ENCODE results near the gene RAC3. TPM values are rescaled to one million over a fixed set of nuclear protein-coding genes. Genes with fewer than 3 reads are reported as not detected.

Gene RAC3
- total RNA-seq, 1 donor from 2014 or later, result 41.3 TPM

DNA sequence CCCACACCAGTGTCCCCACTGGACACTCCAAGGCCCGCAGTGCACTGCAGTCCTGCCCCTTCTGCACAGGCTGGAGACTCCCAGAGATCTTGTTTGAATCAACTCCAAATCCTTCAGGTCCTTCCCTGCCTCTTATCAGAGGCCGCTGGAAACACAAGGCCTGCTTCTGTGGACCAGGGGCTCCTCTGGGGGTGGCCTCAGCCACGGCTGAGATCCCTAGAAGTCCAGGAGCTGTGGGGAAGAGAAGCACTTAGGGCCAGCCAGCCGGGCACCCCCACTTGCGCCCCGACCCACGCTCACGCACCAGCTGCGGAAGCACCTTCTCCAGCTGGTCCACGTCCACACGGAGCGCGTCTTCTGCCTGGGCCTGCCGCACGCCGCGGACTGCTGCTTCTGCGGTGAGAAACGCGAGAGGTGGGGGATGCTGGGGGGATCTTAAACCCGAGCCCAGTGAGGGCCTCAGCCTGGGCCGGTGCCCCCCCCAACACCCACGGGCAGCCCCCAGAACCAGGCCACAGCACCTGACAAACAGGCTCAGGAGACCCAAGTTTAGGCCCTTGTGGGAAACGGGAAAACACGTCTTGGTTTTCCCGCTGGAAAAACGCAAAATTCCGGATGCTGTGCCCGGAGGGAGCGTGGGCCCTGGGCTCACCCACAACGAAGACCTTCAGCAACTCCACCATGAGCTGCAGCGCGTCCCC lies 12.3 kb upstream of the RAC3 start:
- Mint-ChIP-seq H3K4me3 (ENCODE audit: unreplicated experiment) (no peak overlapping the region), H3K36me3 (ENCODE audit: low read depth, unreplicated experiment) (no peaks in the 10 kb centered on the region), H3K27me3 (ENCODE audit: low read depth, unreplicated experiment) (no peaks in the 10 kb centered on the region), H3K27ac (ENCODE audit: unreplicated experiment) (no peak overlapping the region), H3K9me3 (ENCODE audit: unreplicated experiment) (no peaks in the 10 kb centered on the region), H3K4me1 (ENCODE audit: low read depth, unreplicated experiment) (no peaks in the 10 kb centered on the region)
- Histone ChIP-seq H4K20me1 (ENCODE audit: insufficient read depth, low read length) (peaks cover 27% of the 10 kb centered on the region), H2AFZ (ENCODE audit: low read depth, low read length) (no peak overlapping the region), H3K9me3 (ENCODE audit: insufficient read depth, low read depth, low read length) (no peaks in the 10 kb centered on the region), H3K4me3 (ENCODE audit: insufficient read depth, low read depth, low read length) (no peak overlapping the region), H3K9ac (ENCODE audit: low read length) (no peak overlapping the region), H3K4me1 (ENCODE audit: insufficient read depth, low read length) (peaks cover 22% of the 10 kb centered on the region), H3K4me2 (ENCODE audit: low read length) (no peak overlapping the region), H3K79me2 (ENCODE audit: insufficient read depth, low read length) (peaks cover 15% of the 10 kb centered on the region), H3K27me3 (ENCODE audit: insufficient read depth, low read length) (no peaks in the 10 kb centered on the region), H3K27ac (ENCODE audit: low read depth, low read length) (no peak overlapping the region), H3K36me3 (ENCODE audit: insufficient read depth, low read length) (no peaks in the 10 kb centered on the region)
- no peak for FAIRE-seq
- no peak for TF ChIP-seq CTCF (IDR thresholded peaks at IDR 0.05; ENCODE audit: insufficient read depth, low read depth, low read length)
- TF ChIP-seq EZH2 (IDR thresholded peaks at IDR 0.05; ENCODE audit: insufficient read depth, low read length), result no peak
- DNase-seq (ENCODE audit: low read depth), result no peak

- no peaks in the 10 kb centered on the region for H3K9me3 ChIP-seq (ENCODE audit: insufficient read depth, low read depth, low read length)
- no peaks in the 10 kb centered on the region for H3K36me3 ChIP-seq (ENCODE audit: insufficient read depth, low read length)
- H3K9me3 Mint-ChIP-seq (ENCODE audit: unreplicated experiment), result no peaks in the 10 kb centered on the region
- H3K4me1 ChIP-seq (ENCODE audit: insufficient read depth, low read length), result peaks cover 23% of the 10 kb centered on the region
- peaks cover 15% of the 10 kb centered on the region for H3K79me2 ChIP-seq (ENCODE audit: insufficient read depth, low read length)
- no peaks in the 10 kb centered on the region for H3K36me3 Mint-ChIP-seq (ENCODE audit: low read depth, unreplicated experiment)
- H3K27ac Mint-ChIP-seq (ENCODE audit: unreplicated experiment), result no peak overlapping the region
- no peak overlapping the region for H3K9ac ChIP-seq (ENCODE audit: low read length)
- H3K4me1 Mint-ChIP-seq (ENCODE audit: low read depth, unreplicated experiment), result no peaks in the 10 kb centered on the region
- H2AFZ ChIP-seq (ENCODE audit: low read depth, low read length), result no peak overlapping the region
- no peaks in the 10 kb centered on the region for H3K27me3 ChIP-seq (ENCODE audit: insufficient read depth, low read length)
- H3K4me3 Mint-ChIP-seq (ENCODE audit: unreplicated experiment), result no peak overlapping the region
- DNase-seq (ENCODE audit: low read depth) (no peak), FAIRE-seq (no peak)
- H4K20me1 ChIP-seq (ENCODE audit: insufficient read depth, low read length), result peaks cover 27% of the 10 kb centered on the region
- H3K27me3 Mint-ChIP-seq (ENCODE audit: low read depth, unreplicated experiment), result no peaks in the 10 kb centered on the region
- TF ChIP-seq CTCF (IDR thresholded peaks at IDR 0.05; ENCODE audit: insufficient read depth, low read depth, low read length) (peak; percentile 41), EZH2 (IDR thresholded peaks at IDR 0.05; ENCODE audit: insufficient read depth, low read length) (no peak)
- no peak overlapping the region for H3K27ac ChIP-seq (ENCODE audit: low read depth, low read length)
- H3K4me3 ChIP-seq (ENCODE audit: insufficient read depth, low read depth, low read length), result no peak overlapping the region
- no peak overlapping the region for H3K4me2 ChIP-seq (ENCODE audit: low read length)
Observed at GRCh38 chr17:82019690-82020571, 11.5 kb upstream of the RAC3 start.

Data from astrocyte (in vitro differentiated cells and primary cell).